Mesendoderm (in vitro differentiated cells): ENCODE measurements around the gene EIF2B2.

ENCODE experiments used
- DNase-seq: peaks from one replicate; pipeline ENCODE4 v3.0.0; 2013
- H2AK5ac ChIP-seq: 2 replicates; pipeline ENCODE4 v1.6.1; 2013; ENCODE audit warnings: low read length, inconsistent platforms
- H2BK120ac ChIP-seq: 2 replicates; pipeline ENCODE4 v1.6.1; 2013; ENCODE audit warnings: low read depth, mild to moderate bottlenecking, low read length, moderate library complexity, mixed read lengths
- H2BK15ac ChIP-seq: replicated peaks from 2 replicates; pipeline ENCODE4 v1.6.1; 2013; ENCODE audit warnings: low read depth, mild to moderate bottlenecking, moderate library complexity
- H2BK5ac ChIP-seq: 2 replicates; pipeline ENCODE4 v1.6.1; 2013; ENCODE audit warnings: low read length, inconsistent platforms
- H3K18ac ChIP-seq: 2 replicates; pipeline ENCODE4 v1.6.1; 2013; ENCODE audit warnings: mild to moderate bottlenecking, low read length, mixed read lengths
- H3K23ac ChIP-seq: one replicate; pipeline ENCODE4 v1.6.1; 2013; ENCODE audit warnings: low read length
- H3K27ac ChIP-seq: 2 replicates; pipeline ENCODE4 v1.5.1; 2013; ENCODE audit warnings: low read depth, mild to moderate bottlenecking, inconsistent platforms, low read length, moderate library complexity
- H3K27me3 ChIP-seq: 2 replicates; pipeline ENCODE4 v1.6.1; 2013; ENCODE audit warnings: low read length, control low read depth, mild to moderate bottlenecking, inconsistent platforms; ENCODE audit not compliant: insufficient read depth, poor library complexity
- H3K36me3 ChIP-seq: 2 replicates; pipeline ENCODE4 v1.6.1; 2013; ENCODE audit warnings: low read length, inconsistent platforms; ENCODE audit not compliant: control insufficient read depth, insufficient read depth
- H3K4ac ChIP-seq: one replicate; pipeline ENCODE4 v1.6.1; 2013; ENCODE audit warnings: low read depth, mild to moderate bottlenecking, low read length, moderate library complexity
- H3K4me1 ChIP-seq: 2 replicates; pipeline ENCODE4 v1.6.1; 2013; ENCODE audit warnings: low read depth, low read length, inconsistent platforms; ENCODE audit not compliant: control insufficient read depth
- H3K4me2 ChIP-seq: 2 replicates; pipeline ENCODE4 v1.6.1; 2013; ENCODE audit warnings: low read length
- H3K4me3 ChIP-seq: 2 replicates; pipeline ENCODE4 v1.5.1; 2013; ENCODE audit warnings: mild to moderate bottlenecking, low read length
- H3K56ac ChIP-seq: one replicate; pipeline ENCODE4 v1.6.1; 2013; ENCODE audit warnings: low read length
- H3K79me1 ChIP-seq: 2 replicates; pipeline ENCODE4 v1.6.1; 2013; ENCODE audit warnings: low read length, inconsistent platforms
- H3K79me2 ChIP-seq: 2 replicates; pipeline ENCODE4 v1.6.1; 2013; ENCODE audit warnings: mild to moderate bottlenecking, low read length; ENCODE audit not compliant: control insufficient read depth, insufficient read depth
- H3K9ac ChIP-seq: 2 replicates; pipeline ENCODE4 v1.6.1; 2013; ENCODE audit warnings: low read length, inconsistent platforms
- H4K5ac ChIP-seq: one replicate; pipeline ENCODE4 v1.6.1; 2013; ENCODE audit warnings: low read length
- H4K8ac ChIP-seq: one replicate; pipeline ENCODE4 v1.6.1; 2013; ENCODE audit warnings: low read depth, mild to moderate bottlenecking, control low read depth, low read length, moderate library complexity
- WGBS: extraction: QIAGEN DNeasy Blood & Tissue Kit; methylation state at CpG from one replicate; pipeline ENCODE4 v1.1.7; 2013; ENCODE audit warnings: low lambda C conversion rate, missing lambda C conversion rate; ENCODE audit not compliant: insufficient coverage; ENCODE audit errors: extremely low coverage; 5-methylcytosine and 5-hydroxymethylcytosine counted together

EIF2B2 gene

DNA sequence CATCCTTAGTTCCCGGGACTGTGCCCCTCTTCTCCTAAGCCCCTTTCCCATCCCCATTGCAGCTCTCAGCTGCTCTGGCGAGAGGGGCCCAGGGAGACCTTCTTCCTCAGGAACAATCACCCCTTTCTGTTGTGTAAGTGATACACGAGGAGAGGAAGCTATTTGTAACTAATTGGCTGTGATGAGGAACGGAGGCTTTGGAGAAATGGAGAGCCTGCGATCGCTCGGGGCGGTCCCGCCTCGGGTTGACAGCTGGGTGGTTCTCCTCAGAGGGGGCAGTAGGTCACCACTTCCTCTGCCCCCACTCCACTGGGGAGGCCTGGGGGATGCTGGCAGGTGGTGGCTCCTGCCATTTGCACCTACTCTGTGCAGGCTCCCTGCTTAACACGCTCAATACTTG lies 40.7 kb upstream of the EIF2B2 start:
- H3K18ac ChIP-seq = no peak overlapping the region
- no peak overlapping the region for H3K4me3 ChIP-seq
- H3K36me3 ChIP-seq = no peaks in the 10 kb centered on the region
- H3K79me2 ChIP-seq = no peaks in the 10 kb centered on the region
- H3K4me1 ChIP-seq = no peaks in the 10 kb centered on the region
- no peaks in the 10 kb centered on the region for H3K27me3 ChIP-seq
- no CpG with 5 or more reads among the region's 11 CpGs for WGBS
- H3K56ac ChIP-seq = no peak overlapping the region
- no peak overlapping the region for H3K23ac ChIP-seq
- no peak overlapping the region for H3K9ac ChIP-seq
- H2AK5ac ChIP-seq = no peak overlapping the region
- H3K4me2 ChIP-seq = no peak overlapping the region
- H2BK120ac ChIP-seq = no peak overlapping the region
- no peak overlapping the region for H3K27ac ChIP-seq
- no peak overlapping the region for H3K4ac ChIP-seq
- H2BK15ac ChIP-seq = no peak overlapping the region
- no peak overlapping the region for H4K8ac ChIP-seq
- H4K5ac ChIP-seq = no peak overlapping the region
- no peaks in the 10 kb centered on the region for H3K79me1 ChIP-seq
- H2BK5ac ChIP-seq = no peak overlapping the region
- no peak for DNase-seq

DNA sequence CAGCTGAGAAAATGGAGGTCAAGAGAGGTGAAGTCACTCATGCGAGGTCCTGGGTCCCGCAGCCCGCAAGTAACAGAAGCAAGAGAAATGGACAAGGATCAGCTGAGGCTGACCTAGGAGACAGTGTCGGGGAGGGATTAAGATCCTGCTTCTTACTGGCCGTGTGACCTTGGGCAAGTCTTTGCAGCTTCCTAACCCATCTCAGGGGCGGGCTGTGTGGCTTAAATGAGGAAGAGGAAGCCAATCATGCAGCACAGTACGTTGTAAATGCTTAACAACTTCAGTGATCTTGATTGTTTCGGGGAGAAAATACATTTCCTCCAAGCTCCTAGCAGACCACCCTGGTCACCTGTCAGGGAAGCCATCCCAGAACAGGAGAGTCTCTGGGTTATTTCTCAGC lies 40.2 kb upstream of the EIF2B2 start:
- H2BK15ac ChIP-seq = no peak overlapping the region
- H3K18ac ChIP-seq = no peak overlapping the region
- H3K36me3 ChIP-seq = no peaks in the 10 kb centered on the region
- no peak overlapping the region for H3K56ac ChIP-seq
- WGBS = no CpG with 5 or more reads among the region's 8 CpGs
- no peaks in the 10 kb centered on the region for H3K79me1 ChIP-seq
- no peak overlapping the region for H2AK5ac ChIP-seq
- H3K4ac ChIP-seq = no peak overlapping the region
- no peak overlapping the region for H2BK120ac ChIP-seq
- no peak overlapping the region for H3K27ac ChIP-seq
- H2BK5ac ChIP-seq = no peak overlapping the region
- H3K4me2 ChIP-seq = no peak overlapping the region
- no peaks in the 10 kb centered on the region for H3K79me2 ChIP-seq
- H3K23ac ChIP-seq = no peak overlapping the region
- no peaks in the 10 kb centered on the region for H3K4me1 ChIP-seq
- no peaks in the 10 kb centered on the region for H3K27me3 ChIP-seq
- H4K8ac ChIP-seq = no peak overlapping the region
- no peak overlapping the region for H3K4me3 ChIP-seq
- no peak overlapping the region for H3K9ac ChIP-seq
- H4K5ac ChIP-seq = no peak overlapping the region
- no peak for DNase-seq

DNA sequence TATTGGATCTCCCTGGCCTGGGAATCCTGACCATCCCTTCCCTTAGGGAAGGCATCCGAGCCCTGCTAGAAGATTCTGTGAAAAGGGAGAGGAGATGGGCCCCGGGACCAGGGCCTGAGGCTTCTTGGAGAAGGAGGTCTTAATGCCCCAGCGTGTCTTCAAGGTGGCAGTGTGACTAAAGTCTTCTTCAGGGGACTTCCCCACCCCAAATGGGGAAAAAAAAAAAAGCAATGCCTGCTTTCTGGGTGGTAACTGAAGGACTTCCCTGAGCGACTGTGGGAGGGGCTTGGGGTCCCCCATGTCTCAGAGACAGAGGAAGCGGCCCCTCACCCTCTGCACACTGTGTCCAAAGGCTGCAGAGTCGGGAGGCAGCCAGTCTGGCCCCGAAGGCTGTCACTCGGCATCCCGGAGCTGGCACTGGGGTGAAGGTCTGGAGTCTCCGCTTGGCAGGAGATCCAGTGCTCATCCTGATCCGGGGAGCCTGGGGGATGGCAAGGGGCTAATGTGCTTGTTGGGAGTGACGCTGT lies 39.5 kb upstream of the EIF2B2 start:
- no peak overlapping the region for H3K23ac ChIP-seq
- no peak overlapping the region for H2AK5ac ChIP-seq
- no peak overlapping the region for H3K4me2 ChIP-seq
- H3K9ac ChIP-seq = no peak overlapping the region
- no CpG with 5 or more reads among the region's 12 CpGs for WGBS
- H4K8ac ChIP-seq = no peak overlapping the region
- no peak for DNase-seq
- no peak overlapping the region for H3K4ac ChIP-seq
- no peak overlapping the region for H4K5ac ChIP-seq
- H3K4me1 ChIP-seq = no peaks in the 10 kb centered on the region
- H2BK15ac ChIP-seq = no peak overlapping the region
- H3K36me3 ChIP-seq = no peaks in the 10 kb centered on the region
- H3K56ac ChIP-seq = no peak overlapping the region
- H3K4me3 ChIP-seq = no peak overlapping the region
- no peaks in the 10 kb centered on the region for H3K79me1 ChIP-seq
- H2BK120ac ChIP-seq = no peak overlapping the region
- no peaks in the 10 kb centered on the region for H3K79me2 ChIP-seq
- no peak overlapping the region for H3K27ac ChIP-seq
- H3K27me3 ChIP-seq = no peaks in the 10 kb centered on the region
- no peak overlapping the region for H2BK5ac ChIP-seq
- H3K18ac ChIP-seq = no peak overlapping the region

DNA sequence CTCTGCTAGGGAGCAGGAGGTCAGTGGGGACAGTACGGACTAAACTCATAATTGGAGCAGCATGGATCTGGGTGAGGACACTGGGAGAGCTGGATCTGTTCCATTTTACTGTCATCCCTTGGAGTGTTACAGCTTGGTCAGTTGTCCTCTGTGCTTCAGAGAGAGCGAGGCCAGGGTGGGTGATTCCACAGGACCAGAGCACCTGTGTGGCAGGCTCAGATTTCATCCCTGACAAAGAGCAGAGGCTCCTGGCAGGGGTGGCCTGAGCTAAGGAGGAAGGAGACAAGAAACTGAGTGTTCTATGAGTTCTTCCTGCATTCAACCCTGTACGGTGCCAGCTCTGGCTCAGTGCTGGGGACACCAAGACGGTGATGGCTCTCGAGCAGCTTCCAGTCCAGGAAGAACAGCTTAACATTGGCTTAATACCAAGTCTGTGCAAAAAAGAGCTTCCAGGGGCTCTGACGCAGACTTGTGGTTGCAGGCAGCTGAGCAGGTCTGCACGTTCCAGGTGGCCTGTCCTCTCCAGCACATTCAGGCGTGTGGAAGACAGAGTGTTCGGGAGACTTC lies 38.9 kb upstream of the EIF2B2 start:
- no peak for DNase-seq
- no peak overlapping the region for H3K9ac ChIP-seq
- H3K4me2 ChIP-seq = no peak overlapping the region
- H3K27me3 ChIP-seq = no peaks in the 10 kb centered on the region
- H3K4me1 ChIP-seq = no peaks in the 10 kb centered on the region
- H3K56ac ChIP-seq = no peak overlapping the region
- no peak overlapping the region for H3K27ac ChIP-seq
- no peak overlapping the region for H2BK120ac ChIP-seq
- no peak overlapping the region for H2AK5ac ChIP-seq
- H3K4ac ChIP-seq = no peak overlapping the region
- H4K8ac ChIP-seq = no peak overlapping the region
- H3K18ac ChIP-seq = no peak overlapping the region
- no peak overlapping the region for H2BK5ac ChIP-seq
- no peak overlapping the region for H3K23ac ChIP-seq
- H2BK15ac ChIP-seq = no peak overlapping the region
- H3K36me3 ChIP-seq = no peaks in the 10 kb centered on the region
- H3K79me1 ChIP-seq = no peaks in the 10 kb centered on the region
- H3K4me3 ChIP-seq = no peak overlapping the region
- H4K5ac ChIP-seq = no peak overlapping the region
- no CpG with 5 or more reads among the region's 9 CpGs for WGBS
- no peaks in the 10 kb centered on the region for H3K79me2 ChIP-seq

DNA sequence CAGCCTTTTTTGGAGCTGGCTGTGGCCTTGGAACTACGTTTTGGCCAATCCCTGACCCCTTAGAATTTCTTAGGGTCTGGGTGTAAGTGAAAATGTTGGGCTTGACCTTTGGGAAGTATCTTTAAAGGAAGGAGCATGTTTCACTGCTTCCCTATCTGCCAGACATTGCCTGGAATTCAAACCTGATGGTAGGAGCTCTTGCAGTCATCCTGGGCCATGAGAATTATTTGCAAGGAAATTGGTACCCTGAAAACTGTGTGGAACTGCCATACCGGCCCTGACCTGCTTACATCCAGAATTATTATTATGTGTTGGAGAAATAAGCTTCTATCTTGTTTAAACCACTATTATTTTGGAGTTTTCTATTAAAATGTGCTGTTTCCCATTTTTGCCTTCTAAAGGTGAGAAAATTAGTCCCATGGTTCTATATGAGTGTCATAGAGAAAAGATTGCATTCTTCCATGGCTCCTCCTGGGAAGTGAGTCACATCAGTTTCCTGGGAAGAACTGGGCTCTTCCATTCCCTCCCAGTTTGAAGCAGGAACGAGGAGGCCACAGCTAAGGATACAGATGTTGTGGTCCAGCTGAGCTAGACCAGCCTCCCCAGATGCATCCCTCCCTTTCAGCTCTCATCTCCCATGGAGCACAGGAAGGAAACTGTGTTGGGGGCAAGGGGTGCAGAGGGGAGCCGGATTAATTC lies 37.8 kb upstream of the EIF2B2 start:
- Histone ChIP-seq H2BK5ac (no peak overlapping the region), H3K23ac (no peak overlapping the region), H3K9ac (no peak overlapping the region), H3K4me3 (no peak overlapping the region), H2AK5ac (no peak overlapping the region), H3K4me1 (no peaks in the 10 kb centered on the region), H3K4ac (no peak overlapping the region), H3K27me3 (no peaks in the 10 kb centered on the region), H3K27ac (no peak overlapping the region), H3K36me3 (no peaks in the 10 kb centered on the region), H3K4me2 (no peak overlapping the region), H4K5ac (no peak overlapping the region), H2BK120ac (no peak overlapping the region), H3K56ac (no peak overlapping the region), H3K79me1 (no peaks in the 10 kb centered on the region), H3K18ac (no peak overlapping the region), H3K79me2 (no peaks in the 10 kb centered on the region), H2BK15ac (no peak overlapping the region), H4K8ac (no peak overlapping the region)
- WGBS = no CpG with 5 or more reads among the region's 4 CpGs
- DNase-seq = no peak
